ENCODE results near the gene ATP2B3.

GRCh38 chrX:153572601-153573000, 55.2 kb downstream of the ATP2B3 start:
- TF ChIP-seq CTCF (IDR thresholded peaks at IDR 0.05) = no peak
- no peak for TF ChIP-seq POLR2A (IDR thresholded peaks at IDR 0.05)
